Astrocyte of the cerebellum (primary cell): ENCODE data around the gene RDH13.
"Not testable (repeated sequence)": the region's sequence is repeated elsewhere in the genome, so short reads cannot be mapped to it uniquely, and the experiment has no call there.

ENCODE experiments used
- DNase-seq: peaks from one replicate; pipeline ENCODE4 v3.0.0-alpha.2; 2011; ENCODE audit warnings: low read depth
- H3K4me3 ChIP-seq: 2 replicates; pipeline ENCODE4 v1.5.1; 2011; ENCODE audit warnings: mild to moderate bottlenecking, low read depth, low read length, moderate library complexity
- in situ Hi-C: cut with HindIII; loops from 2 replicates; pipeline ENCODE4 v1.10.0; 2017; ENCODE audit warnings: low sequenced_read_pairs
- TF ChIP-seq, protein P1 (sequence below): IDR thresholded peaks from 2 replicates; pipeline ENCODE4 v1.5.1; 2012; ENCODE audit warnings: low read length, low read depth, moderate library complexity, mild to moderate bottlenecking; ENCODE audit errors: missing control alignments

Gene RDH13

DNA sequence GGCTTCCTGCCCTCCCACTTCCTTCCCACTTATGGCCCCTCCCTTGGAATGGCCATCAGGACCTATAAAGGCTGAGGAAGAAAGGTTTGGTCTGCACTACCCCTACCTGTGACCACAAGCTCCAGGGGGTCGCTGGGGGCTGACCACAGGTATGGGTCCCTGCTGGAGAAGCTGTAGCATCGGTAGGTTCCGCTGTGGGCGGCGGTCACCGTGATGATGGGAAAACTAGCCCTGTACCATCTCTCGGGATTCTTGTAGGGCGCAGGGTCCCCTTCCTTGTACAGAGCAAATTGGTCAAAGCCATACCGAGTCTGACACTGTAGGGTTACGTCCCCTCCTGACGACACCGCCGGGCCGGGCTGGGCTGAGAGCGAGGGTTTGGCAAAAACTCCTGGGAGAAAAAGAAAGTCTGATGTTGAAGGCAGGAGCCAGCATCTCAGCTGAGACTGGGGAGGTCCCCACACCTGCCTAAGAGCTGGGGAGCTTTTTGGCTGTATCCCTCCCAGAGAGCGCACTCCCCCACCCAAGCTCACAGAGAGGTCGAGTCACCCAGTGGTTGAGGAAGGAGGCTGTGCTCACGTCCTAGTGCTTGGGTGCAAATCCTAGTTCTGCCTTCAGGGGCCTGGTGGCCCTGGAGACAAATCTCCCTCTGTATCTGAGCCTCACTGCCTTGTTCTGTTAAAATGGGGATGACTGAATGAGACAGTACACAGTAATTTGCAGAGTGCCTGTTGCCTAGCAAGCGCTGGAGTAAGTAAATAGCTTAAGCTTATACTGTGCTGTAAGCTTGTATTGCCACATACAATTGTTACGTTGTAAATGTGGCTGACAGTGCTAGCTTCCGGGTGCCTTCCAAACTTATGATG lies 35.2 kb downstream of the RDH13 start:
- DNase-seq, result no peak
- in situ Hi-C loops, result no loop called here
- TF ChIP-seq, protein P1, sequence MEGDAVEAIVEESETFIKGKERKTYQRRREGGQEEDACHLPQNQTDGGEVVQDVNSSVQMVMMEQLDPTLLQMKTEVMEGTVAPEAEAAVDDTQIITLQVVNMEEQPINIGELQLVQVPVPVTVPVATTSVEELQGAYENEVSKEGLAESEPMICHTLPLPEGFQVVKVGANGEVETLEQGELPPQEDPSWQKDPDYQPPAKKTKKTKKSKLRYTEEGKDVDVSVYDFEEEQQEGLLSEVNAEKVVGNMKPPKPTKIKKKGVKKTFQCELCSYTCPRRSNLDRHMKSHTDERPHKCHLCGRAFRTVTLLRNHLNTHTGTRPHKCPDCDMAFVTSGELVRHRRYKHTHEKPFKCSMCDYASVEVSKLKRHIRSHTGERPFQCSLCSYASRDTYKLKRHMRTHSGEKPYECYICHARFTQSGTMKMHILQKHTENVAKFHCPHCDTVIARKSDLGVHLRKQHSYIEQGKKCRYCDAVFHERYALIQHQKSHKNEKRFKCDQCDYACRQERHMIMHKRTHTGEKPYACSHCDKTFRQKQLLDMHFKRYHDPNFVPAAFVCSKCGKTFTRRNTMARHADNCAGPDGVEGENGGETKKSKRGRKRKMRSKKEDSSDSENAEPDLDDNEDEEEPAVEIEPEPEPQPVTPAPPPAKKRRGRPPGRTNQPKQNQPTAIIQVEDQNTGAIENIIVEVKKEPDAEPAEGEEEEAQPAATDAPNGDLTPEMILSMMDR, result no peak
- H3K4me3 ChIP-seq, result no peak overlapping the region

DNA sequence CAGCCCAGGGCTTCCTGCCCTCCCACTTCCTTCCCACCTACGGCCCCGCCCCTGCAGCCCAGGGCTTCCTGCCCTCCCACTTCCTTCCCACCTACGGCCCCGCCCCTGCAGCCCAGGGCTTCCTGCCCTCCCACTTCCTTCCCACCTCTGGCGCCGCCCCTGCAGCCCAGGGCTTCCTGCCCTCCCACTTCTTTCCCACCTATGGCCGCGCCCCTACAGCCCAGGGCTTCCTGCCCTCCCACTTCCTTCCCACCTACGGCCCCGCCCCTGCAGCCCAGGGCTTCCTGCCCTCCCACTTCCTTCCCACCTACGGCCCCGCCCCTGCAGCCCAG lies 35.8 kb downstream of the RDH13 start:
- H3K4me3 ChIP-seq, DNase-seq, in situ Hi-C loops: not testable (repeated sequence)

GRCh38 chr19:55024111-55024510 lies 38.8 kb downstream of the RDH13 start:
- H3K4me3 ChIP-seq, result no peak overlapping the region
- no peak for DNase-seq
- TF ChIP-seq, protein P1, result no peak
- in situ Hi-C loops, result no loop called here

- H3K4me3 ChIP-seq, DNase-seq, in situ Hi-C loops: not testable (repeated sequence)
Measured at GRCh38 chr19:55020351-55020750, 42.6 kb downstream of the RDH13 start.

DNA sequence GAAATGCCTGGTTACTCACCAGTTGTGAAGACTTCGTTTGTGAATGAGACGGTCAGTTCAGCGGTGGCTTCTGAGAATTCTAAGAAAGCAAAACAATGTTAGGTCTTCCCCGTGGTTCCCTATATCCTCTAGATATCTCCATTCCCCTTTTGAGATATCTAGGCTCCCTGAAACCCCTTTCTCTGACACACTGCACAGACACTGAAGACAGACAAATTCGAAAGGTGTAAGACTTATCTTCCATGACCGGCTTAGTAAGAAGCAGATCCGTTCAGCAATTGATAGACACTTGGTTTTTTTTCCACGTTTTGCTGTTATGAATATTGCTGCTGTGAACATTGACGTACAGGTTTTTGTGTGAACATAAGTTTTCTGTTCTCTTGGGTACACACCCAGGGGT lies 44.3 kb downstream of the RDH13 start:
- in situ Hi-C loops, result no loop called here
- no peak overlapping the region for H3K4me3 ChIP-seq
- no peak for DNase-seq
- TF ChIP-seq, protein P1, result no peak

DNA sequence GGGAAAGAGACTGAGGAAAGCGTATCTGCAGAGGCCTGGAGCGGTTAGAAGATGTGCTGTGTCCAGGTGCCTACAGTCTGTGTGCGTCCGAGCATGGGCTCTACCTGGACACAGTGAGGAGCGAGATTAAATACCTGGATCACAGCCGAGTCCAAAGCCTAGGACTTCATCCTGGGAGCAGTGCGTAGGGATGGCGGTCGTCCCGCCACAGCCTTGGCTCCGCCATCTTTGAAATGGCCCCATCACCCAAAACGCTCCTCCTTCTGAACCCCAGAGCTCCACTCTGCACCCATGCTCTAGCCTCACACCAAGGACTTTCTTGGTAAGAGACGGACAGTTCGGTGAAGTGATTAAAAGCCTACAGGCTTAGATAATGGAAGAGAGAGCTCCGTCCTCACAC lies 44.7 kb downstream of the RDH13 start:
- in situ Hi-C loops, result no loop called here
- TF ChIP-seq, protein P1, result no peak
- DNase-seq, result no peak
- no peak overlapping the region for H3K4me3 ChIP-seq

- in situ Hi-C loops, result no loop called here
Measured at GRCh38 chr19:55016017-55016416, 46.9 kb downstream of the RDH13 start.

More at GRCh38 chr19:55016017-55016416, 46.9 kb downstream of the RDH13 start:
- no peak overlapping the region for H3K4me3 ChIP-seq
- no peak for DNase-seq
- TF ChIP-seq, protein P1, result no peak
